A549 (cell line): ENCODE data around the gene APC. TPM values are rescaled to one million over a fixed set of nuclear protein-coding genes. Genes with fewer than 3 reads are reported as not detected.

Source experiments
- ATAC-seq, 2 experiments: fragments of 200-7000 bp in 1 of 2; fragments of >200 bp in 1 of 2; cut with Nextera tagmentation in 1 of 2; cut with Tn5 transposase in 1 of 2; 3 replicates each; pipeline versions ENCODE4 v1.8.0 to v1.9.1; 2018 to 2020; ENCODE audit warnings: mild to moderate bottlenecking in 1 of 2, moderate library complexity in 1 of 2
- CTCF ChIA-PET: fragments of 300-600 bp; sonication (Branson Sonifier 250); formaldehyde crosslinking; extraction: SDS; loops from one replicate; lab custom pipeline; 2021; ENCODE audit warnings: antibody characterized with exemption, inconsistent platforms; lab: Yijun Ruan, JAX
- POLR2A ChIA-PET: fragments of 350-600 bp; formaldehyde crosslinking; extraction: SDS; loops from one replicate; lab custom pipeline; 2021; ENCODE audit warnings: antibody characterized with exemption, inconsistent platforms; lab: Yijun Ruan, JAX
- DNase-seq, 2 experiments: peaks; one replicate each; pipeline versions ENCODE4 v3.0.0 to v3.0.0-alpha.2; 2011 to 2016; ENCODE audit warnings: low read depth in 1 of 2, low spot score in 1 of 2
- FAIRE-seq: peaks from 2 replicates; lab custom pipeline; 2011; peaks lifted over from hg19 to GRCh38; lab: Jason Lieb, UNC
- H3K27ac ChIP-seq, 2 experiments: fragments of >200 bp; sonication (Bioruptor Twin); formaldehyde crosslinking; 3 replicates each; pipeline ENCODE4 v1.5.1; 2016 to 2017
- H3K4me1 ChIP-seq: fragments of >200 bp; sonication (Bioruptor Twin); formaldehyde crosslinking; 3 replicates; pipeline ENCODE4 v1.6.1; 2016
- H3K4me2 ChIP-seq: fragments of >200 bp; sonication (Bioruptor Twin); formaldehyde crosslinking; 3 replicates; pipeline ENCODE4 v1.6.1; 2016
- H3K4me3 ChIP-seq: fragments of >200 bp; sonication (Bioruptor Twin); formaldehyde crosslinking; 3 replicates; pipeline ENCODE4 v1.5.1; 2016
- H3K9me3 ChIP-seq: fragments of >200 bp; sonication (Bioruptor Twin); formaldehyde crosslinking; 3 replicates; pipeline ENCODE4 v1.6.1; 2016
- CTCF ChIP-seq: fragments of >200 bp; sonication (Bioruptor Twin); formaldehyde crosslinking; IDR thresholded peaks from 3 replicates; pipeline ENCODE4 v1.5.1; 2016
- E2F6 ChIP-seq: IDR thresholded peaks from 2 replicates; pipeline ENCODE4 v1.6.1; 2012; ENCODE audit warnings: low read depth, borderline replicate concordance
- ESRRA ChIP-seq: fragments of 150-350 bp; IDR thresholded peaks from 2 replicates; pipeline ENCODE4 v1.6.1; 2014; ENCODE audit warnings: mild to moderate bottlenecking, low read length, borderline replicate concordance
- FOSL2 ChIP-seq, 2 experiments: fragments of 450-650 bp in 1 of 2; fragments of >200 bp in 1 of 2; sonication (Bioruptor Twin) in 1 of 2; formaldehyde crosslinking; IDR thresholded peaks; 2 replicates each; pipeline versions ENCODE4 v1.5.0 to v1.6.1; 2016 to 2020; ENCODE audit warnings: mild to moderate bottlenecking in 1 of 2, moderate library complexity in 1 of 2
- FOXS1 ChIP-seq: fragments of 250-450 bp; sonication (Bioruptor Pico); IDR thresholded peaks from 2 replicates; pipeline ENCODE4 v1.5.0; 2020; ENCODE audit warnings: mild to moderate bottlenecking, moderate library complexity
- HEYL ChIP-seq: fragments of 250-450 bp; sonication (Bioruptor Pico); IDR thresholded peaks from 2 replicates; pipeline ENCODE4 v1.8.0; 2021; ENCODE audit warnings: mild to moderate bottlenecking, moderate library complexity
- HOXA7 ChIP-seq: fragments of 250-450 bp; sonication (Bioruptor Pico); IDR thresholded peaks from 2 replicates; pipeline ENCODE4 v1.5.0; 2020; ENCODE audit warnings: mild to moderate bottlenecking, moderate library complexity
- HOXB13 ChIP-seq: fragments of 250-450 bp; sonication (Bioruptor Pico); IDR thresholded peaks from 2 replicates; pipeline ENCODE4 v1.5.0; 2020; ENCODE audit warnings: low read depth, mild to moderate bottlenecking, moderate library complexity
- JUN ChIP-seq, 2 experiments: fragments of >200 bp; sonication (Bioruptor Twin); formaldehyde crosslinking; IDR thresholded peaks; 2 replicates in 1 of 2; 3 replicates in 1 of 2; pipeline ENCODE4 v1.6.1; 2016 to 2017
- JUNB ChIP-seq: fragments of >200 bp; sonication (Bioruptor Twin); formaldehyde crosslinking; IDR thresholded peaks from 2 replicates; pipeline ENCODE4 v1.6.1; 2016
- KDM1A ChIP-seq: fragments of 200-600 bp; sonication (generic); IDR thresholded peaks from 2 replicates; pipeline ENCODE4 v1.6.1; 2016; ENCODE audit warnings: low read depth, mild to moderate bottlenecking
- MAX ChIP-seq: IDR thresholded peaks from 2 replicates; pipeline ENCODE4 v1.6.1; 2012
- NR3C1 ChIP-seq: fragments of >200 bp; sonication (Bioruptor Twin); formaldehyde crosslinking; IDR thresholded peaks from 3 replicates; pipeline ENCODE4 v1.6.1; 2017
- USF2 ChIP-seq: fragments of 450-650 bp; IDR thresholded peaks from 2 replicates; pipeline ENCODE4 v1.6.1; 2014; ENCODE audit warnings: antibody characterized with exemption
- WGBS: methylation state at CpG from one replicate; pipeline ENCODE4 v1.1.6; 2017; ENCODE audit errors: missing lambda C conversion rate; 5-methylcytosine and 5-hydroxymethylcytosine counted together
- polyA minus RNA-seq: library from RNA; depleted of rRNA, polyadenylated mRNA; stranded (reverse); fragments of >200 nt; gene quantifications from 2 replicates; pipeline ENCODE4 v1.2.3, GENCODE V29; 2011; rRNA and poly(A)+ RNA removed
- polyA plus RNA-seq, 4 experiments: library from polyadenylated mRNA; depleted of rRNA in 3 of 4; stranded (reverse); fragments of >200 nt; fragmentation: RNase III in 1 of 4; extraction: RNeasy Plus Mini Kit Qiagen cat#74134 plus additional on column Dnase treatment in 1 of 4; gene quantifications; 2 replicates in 3 of 4; 3 replicates in 1 of 4; pipeline ENCODE4 v1.2.3, GENCODE V29; 2011 to 2017

The APC gene
- polyA plus RNA-seq (2011; rRNA removed) (17.0 and 21.2 TPM in 2 replicates), polyA plus RNA-seq (2017; fragmentation: RNase III; extraction: RNeasy Plus Mini Kit Qiagen cat#74134 plus additional on column Dnase treatment) (9.0 to 10.6 TPM (median 9.9 TPM) in 3 replicates), polyA minus RNA-seq (27.7 and 29.9 TPM in 2 replicates)
- polyA plus RNA-seq (2012; cell fraction: cytosol; rRNA removed) = 3.7 and 3.9 TPM in 2 replicates
- polyA plus RNA-seq (2012; cell fraction: nucleus; rRNA removed) = 4.9 and 5.5 TPM in 2 replicates

- Histone ChIP-seq H3K4me2 (peak within 1 kb of the TSS; percentile 73), H3K27ac (peak within 1 kb of the TSS; percentile 53 to 76), H3K4me3 (peak within 1 kb of the TSS; percentile 43), H3K4me1 (peaks cover 18% of the 10 kb centered on the region), H3K9me3 (no peaks in the 10 kb centered on the region)
- TF ChIP-seq JUN (IDR thresholded peaks at IDR 0.05) (no peak), NR3C1 (no peak), CTCF (no peak), ESRRA (no peak), USF2 (peak; percentile 87), JUNB (no peak), MAX (peak; percentile 63), HEYL (CRISPR knock-in tag) (no peak), HOXB13 (CRISPR knock-in tag) (no peak), E2F6 (0 out of 2 replicates have a peak, but pooled peaks have one; percentile 24), KDM1A (no peak)
- CTCF ChIA-PET = interaction anchor here (1.0 to 3.5 kb wide), 3 partner anchors 20 to 187 kb away, joined by 3 to 12 read pairs (median 3); no protein-coding TSS in a partner anchor
- FAIRE-seq = no peak
- WGBS = 74% methylated on average over 31 of the region's 36 CpGs
- POLR2A ChIA-PET = interaction anchor here (1.1 kb wide), 1 partner anchor 30 kb away, joined by 3 read pairs; no protein-coding TSS in a partner anchor
- DNase-seq = peak; percentile 51 to 69
- peak; percentile 99 for ATAC-seq
Measured at GRCh38 chr5:112737463-112738190, at the start of gene APC. Gene APC, plus strand, starts transcription at chr5:112737885. Its CDS starts 17,006 bp downstream, at chr5:112754891.

GRCh38 chr5:112689155-112689909, 48.4 kb upstream of the APC start:
- POLR2A ChIA-PET = no interaction called here
- ATAC-seq (no peak), FAIRE-seq (no peak), DNase-seq (no peak)
- Histone ChIP-seq H3K9me3 (no peaks in the 10 kb centered on the region), H3K4me2 (no peak overlapping the region), H3K27ac (no peak overlapping the region), H3K4me1 (no peaks in the 10 kb centered on the region), H3K4me3 (no peak overlapping the region)
- CTCF ChIA-PET = interaction anchor here (1.7 to 4.4 kb wide), 2 partner anchors 68 to 137 kb away, joined by 3 to 21 read pairs; no protein-coding TSS in a partner anchor
- WGBS = 10% methylated on average over 3 of the region's 3 CpGs
- TF ChIP-seq JUN (IDR thresholded peaks at IDR 0.05) (no peak), FOSL2 (IDR thresholded peaks at IDR 0.05) (no peak), FOSL2 (CRISPR knock-in tag; IDR thresholded peaks at IDR 0.05) (peak; percentile 48; the same call in 1 of the 2 replicates), FOXS1 (CRISPR knock-in tag) (no peak), HOXA7 (CRISPR knock-in tag) (no peak)
